IMR-90 (cell line): ENCODE results near the gene CERS1. TPM values are rescaled to one million over a fixed set of nuclear protein-coding genes. Genes with fewer than 3 reads are reported as not detected.

Experiments used
- ATAC-seq: fragments of 200-7000 bp; cut with Tn5 transposase; 2 replicates; pipeline ENCODE4 v1.9.1; 2020; ENCODE audit warnings: low read depth, mild to moderate bottlenecking, moderate library complexity
- BruUV-seq: library from RNA; stranded (reverse); fragments of 400-500 nt; replicated peaks from 2 replicates; lab custom pipeline; 2021; lab: Mats Ljungman, UMichigan
- CTCF ChIA-PET: fragments of 300-600 bp; formaldehyde crosslinking; extraction: SDS; loops from one replicate; lab custom pipeline; 2021; ENCODE audit warnings: antibody characterized with exemption; lab: Yijun Ruan, JAX
- POLR2A ChIA-PET: fragments of 300-600 bp; sonication (Branson Sonifier 250); formaldehyde crosslinking; loops from one replicate; lab custom pipeline; 2022; ENCODE audit warnings: antibody characterized with exemption; ENCODE audit not compliant: unreplicated experiment; lab: Charles Lee
- DNase-seq: peaks from one replicate; pipeline ENCODE4 v3.0.0; 2013
- H2AFZ ChIP-seq: replicated peaks from 2 replicates; pipeline ENCODE3; 2013; ENCODE audit warnings: low read length, mild to moderate bottlenecking; ENCODE audit not compliant: poor library complexity
- H2AK5ac ChIP-seq: 2 replicates; pipeline ENCODE4 v1.6.1; 2013; ENCODE audit warnings: low read depth, low read length, inconsistent platforms
- H2AK9ac ChIP-seq: replicated peaks from 2 replicates; pipeline ENCODE3; 2013; ENCODE audit warnings: mild to moderate bottlenecking, low read depth, low read length, moderate library complexity; ENCODE audit not compliant: poor library complexity
- H2BK120ac ChIP-seq: 2 replicates; pipeline ENCODE4 v1.6.1; 2013; ENCODE audit warnings: low read depth, low read length, inconsistent platforms
- H2BK15ac ChIP-seq: 3 replicates; pipeline ENCODE4 v1.6.1; 2013; ENCODE audit warnings: low read depth, low read length, inconsistent platforms
- H2BK20ac ChIP-seq: 2 replicates; pipeline ENCODE4 v1.6.1; 2013; ENCODE audit warnings: low read depth, mild to moderate bottlenecking, inconsistent platforms, low read length, moderate library complexity
- H2BK5ac ChIP-seq: 2 replicates; pipeline ENCODE4 v1.6.1; 2013; ENCODE audit warnings: mild to moderate bottlenecking, low read depth, low read length, inconsistent platforms; ENCODE audit not compliant: poor library complexity, severe bottlenecking
- H3K14ac ChIP-seq: replicated peaks from 2 replicates; pipeline ENCODE4 v1.6.1; 2013; ENCODE audit warnings: low read depth, low read length, inconsistent platforms
- H3K18ac ChIP-seq: 2 replicates; pipeline ENCODE4 v1.6.1; 2013; ENCODE audit warnings: low read depth, low read length, control low read depth
- H3K23ac ChIP-seq: 2 replicates; pipeline ENCODE4 v1.6.1; 2013; ENCODE audit warnings: low read depth, low read length, inconsistent platforms
- H3K27ac ChIP-seq: 2 replicates; pipeline ENCODE4 v1.5.1; 2013; ENCODE audit warnings: mild to moderate bottlenecking, control low read depth, low read length; ENCODE audit not compliant: insufficient read depth
- H3K27me3 ChIP-seq: 2 replicates; pipeline ENCODE4 v1.6.1; 2013; ENCODE audit warnings: low read length; ENCODE audit not compliant: control insufficient read depth, insufficient read depth
- H3K36me3 ChIP-seq: 2 replicates; pipeline ENCODE4 v1.6.1; 2013; ENCODE audit warnings: low read length, mixed read lengths; ENCODE audit not compliant: control insufficient read depth, insufficient read depth
- H3K4ac ChIP-seq: 2 replicates; pipeline ENCODE4 v1.6.1; 2013; ENCODE audit warnings: low read depth, low read length, inconsistent platforms
- H3K4me1 ChIP-seq: 2 replicates; pipeline ENCODE4 v1.6.1; 2013; ENCODE audit warnings: low read length, mixed read lengths; ENCODE audit not compliant: control insufficient read depth, insufficient read depth
- H3K4me2 ChIP-seq: 2 replicates; pipeline ENCODE4 v1.6.1; 2013; ENCODE audit warnings: low read depth, mild to moderate bottlenecking, control low read depth, low read length, moderate library complexity
- H3K4me3 ChIP-seq: 2 replicates; pipeline ENCODE4 v1.5.1; 2013; ENCODE audit warnings: low read depth, mild to moderate bottlenecking, control low read depth, low read length, moderate library complexity; ENCODE audit not compliant: insufficient read depth
- H3K56ac ChIP-seq: 2 replicates; pipeline ENCODE4 v1.6.1; 2013; ENCODE audit warnings: low read length, inconsistent platforms; ENCODE audit not compliant: insufficient read depth; ENCODE audit errors: extremely low read depth
- H3K79me1 ChIP-seq, 2 experiments: 2 replicates each; pipeline ENCODE4 v1.6.1; 2013; ENCODE audit warnings: low read length in 2 of 2, inconsistent platforms in 1 of 2, low read depth in 1 of 2
- H3K9ac ChIP-seq: 2 replicates; pipeline ENCODE4 v1.6.1; 2013; ENCODE audit warnings: low read depth, low read length, control low read depth
- H3K9me1 ChIP-seq: 2 replicates; pipeline ENCODE4 v1.6.1; 2013; ENCODE audit warnings: low read length, inconsistent platforms; ENCODE audit not compliant: insufficient read depth
- H3K9me3 ChIP-seq: 2 replicates; pipeline ENCODE4 v1.6.1; 2013; ENCODE audit warnings: low read length; ENCODE audit not compliant: control insufficient read depth, insufficient read depth
- H4K20me1 ChIP-seq: 2 replicates; pipeline ENCODE4 v1.6.1; 2013; ENCODE audit warnings: low read length, inconsistent platforms; ENCODE audit not compliant: insufficient read depth
- H4K5ac ChIP-seq: 2 replicates; pipeline ENCODE4 v1.6.1; 2013; ENCODE audit warnings: mild to moderate bottlenecking, low read depth, low read length, control low read depth
- H4K8ac ChIP-seq, 2 experiments: 2 replicates each; pipeline ENCODE4 v1.6.1; 2013; ENCODE audit warnings: low read depth in 2 of 2, low read length in 2 of 2, control low read depth in 1 of 2, inconsistent platforms in 1 of 2
- H4K91ac ChIP-seq: 2 replicates; pipeline ENCODE4 v1.6.1; 2013; ENCODE audit warnings: low read depth, low read length, inconsistent platforms; ENCODE audit not compliant: insufficient read depth
- CHD1 ChIP-seq: IDR thresholded peaks from 2 replicates; pipeline ENCODE4 v1.6.1; 2012; ENCODE audit warnings: low read depth, low read length, improper control_type of control experiment
- FOS ChIP-seq: fragments of 150-350 bp; IDR thresholded peaks from 2 replicates; pipeline ENCODE4 v1.6.1; 2016; ENCODE audit warnings: low read depth, low read length
- MAFK ChIP-seq: IDR thresholded peaks from 2 replicates; pipeline ENCODE4 v1.6.1; 2012; ENCODE audit warnings: low read depth, low read length, improper control_type of control experiment
- NFE2L2 ChIP-seq: fragments of 150-350 bp; IDR thresholded peaks from 2 replicates; pipeline ENCODE4 v1.6.1; 2016; ENCODE audit warnings: low read depth, mild to moderate bottlenecking, low read length
- POLR2A ChIP-seq: IDR thresholded peaks from 2 replicates; pipeline ENCODE4 v1.6.1; 2012; ENCODE audit warnings: mild to moderate bottlenecking, low read depth, low read length
- RFX5 ChIP-seq: IDR thresholded peaks from 2 replicates; pipeline ENCODE4 v1.8.0; 2012; ENCODE audit warnings: low read depth, mild to moderate bottlenecking, low read length, moderate library complexity
- SMC3 ChIP-seq: fragments of 150-350 bp; IDR thresholded peaks from 2 replicates; pipeline ENCODE4 v1.6.1; 2016; ENCODE audit warnings: low read depth, mild to moderate bottlenecking, antibody characterized with exemption, low read length, moderate library complexity
- WGBS, 2 experiments: methylation state at CpG; one replicate each; pipeline versions ENCODE4 v1.1.5 to v1.1.7; 2013; ENCODE audit warnings: missing lambda C conversion rate in 2 of 2; ENCODE audit not compliant: insufficient read length in 1 of 2; ENCODE audit errors: extremely low coverage in 2 of 2; 5-methylcytosine and 5-hydroxymethylcytosine counted together
- dilution Hi-C: fragments of 300-500 bp; cut with HindIII; formaldehyde crosslinking; loops from one replicate; pipeline ENCODE4 v1.14.3; 2018; ENCODE audit warnings: low sequenced_read_pairs; ENCODE audit not compliant: unreplicated experiment
- in situ Hi-C: fragments of 300-500 bp; cut with MboI; formaldehyde crosslinking; loops from 3 replicates; pipeline ENCODE4 v1.14.3; 2019; ENCODE audit warnings: low sequenced_read_pairs, inconsistent platforms, mixed read lengths
- intact Hi-C: fragments of 100-400 bp; cut with micrococcal nuclease; formaldehyde crosslinking; loops from 2 replicates; pipeline ENCODE4 v1.10.0; 2022
- polyA plus RNA-seq, 3 experiments: library from polyadenylated mRNA; depleted of rRNA; stranded (reverse); fragments of >200 nt; gene quantifications; 2 replicates each; pipeline ENCODE4 v1.2.3, GENCODE V29; 2012; ENCODE audit warnings: low replicate concordance in 1 of 3
- total RNA-seq: library from RNA; depleted of rRNA; stranded (reverse); fragments of >200 nt; gene quantifications from 2 replicates; pipeline ENCODE4 v1.2.3, GENCODE V29; 2012

Gene CERS1
- total and polyA plus RNA-seq, 2 of the 4 experiments (the other 2 are of a cell fraction), result 0.90 to 4.3 TPM

DNA sequence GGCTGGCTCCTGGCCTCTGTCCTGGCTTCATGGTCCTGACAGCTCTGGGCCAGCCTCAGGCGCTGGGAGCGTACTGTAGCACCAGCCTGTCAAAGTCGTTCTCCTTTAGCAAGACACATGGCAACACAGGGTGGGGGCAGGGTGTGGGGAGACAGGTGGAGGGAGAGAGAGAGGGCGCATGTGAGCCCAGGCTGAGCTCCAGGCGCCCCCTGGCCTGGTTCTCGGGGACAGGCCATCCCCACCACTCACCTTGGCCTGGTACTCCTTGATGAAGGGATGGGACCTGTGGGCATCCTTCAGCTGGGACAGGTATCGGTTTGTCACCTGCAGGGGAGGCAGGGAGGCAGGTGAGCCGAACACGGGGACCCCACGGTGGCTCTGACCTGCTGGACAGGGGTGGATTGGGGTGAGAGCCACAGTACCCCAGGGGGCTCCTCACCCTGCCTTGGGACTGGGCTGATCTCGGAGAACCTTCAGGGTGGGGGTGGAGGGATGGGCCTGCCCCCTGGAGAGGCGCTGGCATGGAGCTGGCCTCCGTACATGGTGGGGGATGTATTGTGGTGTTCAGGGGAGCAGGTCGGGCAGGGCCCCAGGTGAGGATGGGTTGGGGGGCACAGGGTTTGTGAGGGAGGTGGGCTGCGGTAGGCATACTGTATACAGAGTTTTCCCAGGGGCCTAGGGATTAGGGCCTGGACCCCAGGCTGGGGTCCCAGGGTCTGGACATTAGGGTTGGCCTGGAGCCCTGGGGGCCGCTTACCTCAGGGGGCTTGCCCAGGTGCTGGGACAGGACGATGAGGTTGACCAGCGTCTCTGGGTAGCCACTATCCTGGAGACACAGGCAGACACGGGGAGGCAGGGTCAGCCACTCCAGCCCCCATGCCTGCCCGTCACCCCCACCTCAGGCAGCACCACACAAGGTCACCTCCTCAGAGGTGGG, 3.9 kb upstream of the CERS1 start:
- no peak overlapping the region for H2BK5ac ChIP-seq
- H3K56ac ChIP-seq, result no peak overlapping the region
- H3K23ac ChIP-seq, result no peak overlapping the region
- no peak overlapping the region for H3K4ac ChIP-seq
- H3K9ac ChIP-seq, result no peak overlapping the region
- DNase-seq (no peak), ATAC-seq (no peak)
- no peaks in the 10 kb centered on the region for H3K9me1 ChIP-seq
- peaks cover 4% of the 10 kb centered on the region; the same call in 1 of the 2 replicates for H3K27me3 ChIP-seq
- no peak overlapping the region for H2BK120ac ChIP-seq
- no peak overlapping the region for H4K91ac ChIP-seq
- TF ChIP-seq NFE2L2 (no peak), FOS (no peak), SMC3 (no peak), MAFK (no peak), RFX5 (no peak), CHD1 (no peak), POLR2A (no peak)
- no peak overlapping the region for H2BK20ac ChIP-seq
- peaks cover 25% of the 10 kb centered on the region for H4K20me1 ChIP-seq
- POLR2A ChIA-PET, result no interaction called here
- H3K27ac ChIP-seq, result no peak overlapping the region
- BruUV-seq, result no TSS peak
- H3K14ac ChIP-seq, result no peak overlapping the region
- H3K4me2 ChIP-seq, result no peak overlapping the region
- peaks cover 0 to 3% of the 10 kb centered on the region in 2 experiments; a peak in 1 of 4 replicates for H3K79me1 ChIP-seq
- H2BK15ac ChIP-seq, result no peak overlapping the region
- dilution Hi-C loops, result no loop called here
- H2AK9ac ChIP-seq, result no peak overlapping the region
- no peak overlapping the region for H4K8ac ChIP-seq
- WGBS, 2 experiments, result 100% methylated on average over 5 of the region's 20 CpGs; no CpG with 5 or more reads in 1 of the 2 experiments
- H2AFZ ChIP-seq, result no peak overlapping the region
- in situ Hi-C loops, result no loop called here
- peaks cover 4% of the 10 kb centered on the region; the same call in 1 of the 2 replicates for H3K4me1 ChIP-seq
- no peaks in the 10 kb centered on the region for H3K9me3 ChIP-seq
- H3K18ac ChIP-seq, result no peak overlapping the region
- H3K36me3 ChIP-seq, result peaks cover 41% of the 10 kb centered on the region
- no peak overlapping the region for H4K5ac ChIP-seq
- no peak overlapping the region for H3K4me3 ChIP-seq
- intact Hi-C loops, result no loop called here
- CTCF ChIA-PET, result no interaction called here
- no peak overlapping the region for H2AK5ac ChIP-seq
